GM23338 (cell line): ENCODE measurements around the gene PIP5K1C. TPM values are rescaled to one million over a fixed set of nuclear protein-coding genes. Genes with fewer than 3 reads are reported as not detected.

Source experiments
- ATAC-seq: fragments of 200-7000 bp; cut with Tn5 transposase; 3 replicates; pipeline ENCODE4 v1.9.1; 2020
- DNase-seq: peaks from one replicate; pipeline ENCODE4 v3.0.0-alpha.2; 2015; ENCODE audit warnings: low spot score
- H2AFZ ChIP-seq: fragments of 200-600 bp; sonication (generic); 2 replicates; pipeline ENCODE4 v1.8.0; 2016; ENCODE audit warnings: antibody characterized with exemption, mild to moderate bottlenecking, moderate library complexity
- H3F3A ChIP-seq: fragments of 200-600 bp; sonication (generic); replicated peaks from 2 replicates; pipeline ENCODE4 v1.8.0; 2017; ENCODE audit warnings: antibody characterized with exemption, mixed run types, low read depth
- H3K27ac ChIP-seq: fragments of 200-600 bp; sonication (generic); 2 replicates; pipeline ENCODE4 v1.6.1; 2016; ENCODE audit warnings: low read depth
- H3K27me3 ChIP-seq: fragments of 200-600 bp; sonication (generic); 2 replicates; pipeline ENCODE4 v1.8.0; 2016; ENCODE audit warnings: mild to moderate bottlenecking, mixed run types, moderate library complexity; ENCODE audit not compliant: insufficient read depth
- H3K36me3 ChIP-seq: fragments of 200-600 bp; sonication (generic); 2 replicates; pipeline ENCODE4 v1.8.0; 2016; ENCODE audit warnings: mild to moderate bottlenecking; ENCODE audit not compliant: insufficient read depth
- H3K4me1 ChIP-seq: fragments of 200-600 bp; sonication (generic); 2 replicates; pipeline ENCODE4 v1.8.0; 2016; ENCODE audit warnings: mild to moderate bottlenecking, moderate library complexity; ENCODE audit not compliant: insufficient read depth
- H3K4me2 ChIP-seq: fragments of 200-600 bp; sonication (generic); 2 replicates; pipeline ENCODE4 v1.7.1; 2017; ENCODE audit warnings: mixed run types
- H3K4me3 ChIP-seq: fragments of 200-600 bp; sonication (generic); 2 replicates; pipeline ENCODE4 v1.6.1; 2016; ENCODE audit warnings: mixed run types
- H3K79me2 ChIP-seq: fragments of 200-600 bp; sonication (generic); replicated peaks from 2 replicates; pipeline ENCODE4 v1.8.0; 2017; ENCODE audit warnings: mild to moderate bottlenecking; ENCODE audit not compliant: insufficient read depth
- H3K9me2 ChIP-seq: fragments of 200-600 bp; sonication (generic); 2 replicates; pipeline ENCODE4 v1.8.0; 2017; ENCODE audit not compliant: insufficient read depth
- H4K20me1 ChIP-seq: fragments of 200-600 bp; sonication (generic); replicated peaks from 2 replicates; pipeline ENCODE4 v1.8.0; 2017; ENCODE audit warnings: mild to moderate bottlenecking; ENCODE audit not compliant: insufficient read depth
- H3K27ac Mint-ChIP-seq: 2 replicates; pipeline ENCODE4 v1.8.0; 2020; ENCODE audit warnings: inconsistent platforms, mild to moderate bottlenecking, moderate library complexity, mixed read lengths
- H3K27me3 Mint-ChIP-seq: 3 replicates; pipeline ENCODE4 v1.8.0; 2022; ENCODE audit warnings: low read depth, mild to moderate bottlenecking, moderate library complexity, mixed read lengths, inconsistent platforms; ENCODE audit not compliant: insufficient read depth, poor library complexity
- H3K36me3 Mint-ChIP-seq: 3 replicates; pipeline ENCODE4 v1.8.0; 2021; ENCODE audit warnings: low read depth, mild to moderate bottlenecking, inconsistent platforms, moderate library complexity, mixed read lengths
- H3K4me1 Mint-ChIP-seq: 3 replicates; pipeline ENCODE4 v1.8.0; 2020; ENCODE audit warnings: mild to moderate bottlenecking, inconsistent platforms, mixed read lengths
- H3K4me3 Mint-ChIP-seq: 3 replicates; pipeline ENCODE4 v1.8.0; 2021; ENCODE audit warnings: moderate library complexity, mild to moderate bottlenecking, inconsistent platforms, mixed read lengths
- H3K9me3 Mint-ChIP-seq: 3 replicates; pipeline ENCODE4 v1.8.0; 2020; ENCODE audit warnings: moderate library complexity, mild to moderate bottlenecking, inconsistent platforms, mixed read lengths
- CREB1 ChIP-seq: fragments of 250-450 bp; sonication (Bioruptor Pico); IDR thresholded peaks from 2 replicates; pipeline ENCODE4 v1.5.0; 2020; ENCODE audit warnings: low read depth, mild to moderate bottlenecking, moderate library complexity
- CTCF ChIP-seq, 2 experiments: fragments of 200-600 bp in 1 of 2; sonication (generic) in 1 of 2; conservative IDR thresholded peaks; 2 replicates each; pipeline versions ENCODE4 v1.5.1 to v1.6.1; 2016 to 2017; ENCODE audit warnings: antibody characterized with exemption in 2 of 2, low read depth in 2 of 2, mild to moderate bottlenecking in 2 of 2, moderate library complexity in 1 of 2
- ETS1 ChIP-seq: IDR thresholded peaks from 2 replicates; pipeline ENCODE4 v1.6.1; 2016; ENCODE audit warnings: antibody characterized with exemption
- EZH2 ChIP-seq: fragments of 200-600 bp; sonication (generic); IDR thresholded peaks from one replicate; pipeline ENCODE4 v1.8.0; 2017; ENCODE audit warnings: antibody characterized with exemption, mild to moderate bottlenecking, low read depth; ENCODE audit not compliant: unreplicated experiment
- EZH2phosphoT487 ChIP-seq: fragments of 200-600 bp; sonication (generic); IDR thresholded peaks from one replicate; pipeline ENCODE4 v1.8.1; 2018; ENCODE audit warnings: antibody characterized with exemption; ENCODE audit not compliant: unreplicated experiment
- POLR2AphosphoS5 ChIP-seq: IDR thresholded peaks from 2 replicates; pipeline ENCODE4 v1.6.1; 2016; ENCODE audit warnings: antibody characterized with exemption, low read depth
- STAT1 ChIP-seq: IDR thresholded peaks from one replicate; pipeline ENCODE4 v1.6.1; 2016; ENCODE audit warnings: antibody characterized with exemption; ENCODE audit not compliant: unreplicated experiment
- ZNF114 ChIP-seq: fragments of 250-450 bp; sonication (Bioruptor Pico); IDR thresholded peaks from 2 replicates; pipeline ENCODE4 v1.5.0; 2020; ENCODE audit warnings: mild to moderate bottlenecking, moderate library complexity
- ZNF331 ChIP-seq: fragments of 250-450 bp; sonication (Bioruptor Pico); IDR thresholded peaks from 2 replicates; pipeline ENCODE4 v1.5.0; 2020; ENCODE audit warnings: low read depth, mild to moderate bottlenecking, moderate library complexity
- ZNF462 ChIP-seq: fragments of 250-450 bp; sonication (Bioruptor Pico); IDR thresholded peaks from 2 replicates; pipeline ENCODE4 v1.5.0; 2020; ENCODE audit warnings: mild to moderate bottlenecking, moderate library complexity
- polyA plus RNA-seq: library from polyadenylated mRNA; unstranded; fragments of >200 nt; fragmentation: Nextera tagmentation; extraction: Ambion mirVana; gene quantifications from 2 replicates; pipeline ENCODE4 v1.2.1, GENCODE V29; 2016
- total RNA-seq: library from RNA; depleted of rRNA; stranded (reverse); fragments of >200 nt; shearing (Covaris generic); gene quantifications from 2 replicates; pipeline ENCODE4 v1.2.3, GENCODE V29; 2014

PIP5K1C gene
- total and polyA plus RNA-seq, 2 experiments from 2014 or later: 11.8 to 46.7 TPM

- ATAC-seq (no peak), DNase-seq (no peak)
- Mint-ChIP-seq H3K36me3 (0 out of 3 replicates have a peak, but pooled peaks cover 3% of the 10 kb centered on the region), H3K4me3 (no peak overlapping the region), H3K4me1 (no peaks in the 10 kb centered on the region), H3K27me3 (peaks cover 8% of the 10 kb centered on the region), H3K27ac (no peak overlapping the region), H3K9me3 (no peaks in the 10 kb centered on the region)
- peaks cover under 1% of the 10 kb centered on the region; the same call in 1 of the 2 replicates for H3K36me3 ChIP-seq
- no peaks in the 10 kb centered on the region for H3K79me2 ChIP-seq
- no peak overlapping the region for H3K4me3 ChIP-seq
- no peak overlapping the region for H2AFZ ChIP-seq
- H3K27me3 ChIP-seq: no peaks in the 10 kb centered on the region
- no peaks in the 10 kb centered on the region for H3K4me1 ChIP-seq
- TF ChIP-seq ETS1: no peak
- TF ChIP-seq CTCF (conservative IDR thresholded peaks at IDR 0.05; ENCODE audit: low read depth in 2 of 2): no peak
- TF ChIP-seq EZH2: no peak
- no peak for TF ChIP-seq POLR2AphosphoS5
- no peak for TF ChIP-seq ZNF331 (CRISPR knock-in tag)
- no peak for TF ChIP-seq ZNF114 (CRISPR knock-in tag)
- no peak for TF ChIP-seq ZNF462 (CRISPR knock-in tag)
- TF ChIP-seq CREB1 (CRISPR knock-in tag): no peak
- TF ChIP-seq STAT1: no peak
- no peak for TF ChIP-seq EZH2phosphoT487
- H3K27ac ChIP-seq: no peak overlapping the region
- H4K20me1 ChIP-seq: no peaks in the 10 kb centered on the region
- H3K9me2 ChIP-seq: no peaks in the 10 kb centered on the region
- H3K4me2 ChIP-seq: no peak overlapping the region
- no peaks in the 10 kb centered on the region for H3F3A ChIP-seq
Observed at GRCh38 chr19:3736106-3736724, 35.9 kb upstream of the PIP5K1C start.
